NCI-H2081 treated with DMSO at 0.1 percent for 48 hours (cell line): ENCODE measurements around the gene ZNF747.

Source experiments
- DNase-seq: peaks from one replicate; lab custom pipeline; 2025; lab: John Stamatoyannopoulos, UW

ZNF747 gene

DNA sequence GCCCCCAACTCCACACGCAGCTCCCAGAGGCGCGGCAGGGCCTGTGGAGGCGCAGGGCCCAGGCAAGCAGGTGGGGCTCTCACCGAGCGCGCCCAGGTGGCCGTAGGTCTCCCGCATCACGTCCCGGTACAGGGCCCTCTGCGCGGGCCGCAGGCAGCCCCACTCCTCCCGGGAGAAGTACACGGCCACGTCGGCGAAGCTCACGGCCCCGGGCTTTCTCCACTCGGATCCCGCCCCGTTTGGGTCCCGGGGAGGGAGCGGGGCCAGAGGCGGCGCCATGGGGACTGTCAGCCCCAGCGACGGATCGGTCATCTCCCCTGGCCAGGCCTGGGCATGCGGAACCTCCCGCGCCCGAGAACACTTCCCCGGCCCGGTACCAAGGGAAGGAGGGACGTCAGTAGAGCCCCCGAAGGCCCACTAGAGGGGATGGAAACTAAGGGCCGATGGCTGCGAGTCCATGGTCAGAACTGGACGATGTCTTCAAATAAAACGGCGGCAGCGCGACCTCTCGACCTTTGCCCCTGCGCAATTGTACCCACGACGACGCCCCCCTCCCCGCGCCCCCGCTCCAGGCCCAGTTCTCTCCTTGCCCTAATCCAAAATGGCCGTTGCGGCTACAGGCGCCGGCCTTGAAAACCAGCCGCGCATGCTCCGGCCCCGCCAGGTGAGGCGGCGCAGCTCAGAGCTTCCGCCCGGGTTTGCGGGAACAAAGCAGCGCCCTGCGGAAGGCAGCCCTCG lies at the start of gene ZNF747:
TSS of gene ZNF747 (minus strand) at position 491 of the 738 bp plus-strand sequence. CDS start at position 312, 179 bp downstream.
- DNase-seq: no peak

DNA sequence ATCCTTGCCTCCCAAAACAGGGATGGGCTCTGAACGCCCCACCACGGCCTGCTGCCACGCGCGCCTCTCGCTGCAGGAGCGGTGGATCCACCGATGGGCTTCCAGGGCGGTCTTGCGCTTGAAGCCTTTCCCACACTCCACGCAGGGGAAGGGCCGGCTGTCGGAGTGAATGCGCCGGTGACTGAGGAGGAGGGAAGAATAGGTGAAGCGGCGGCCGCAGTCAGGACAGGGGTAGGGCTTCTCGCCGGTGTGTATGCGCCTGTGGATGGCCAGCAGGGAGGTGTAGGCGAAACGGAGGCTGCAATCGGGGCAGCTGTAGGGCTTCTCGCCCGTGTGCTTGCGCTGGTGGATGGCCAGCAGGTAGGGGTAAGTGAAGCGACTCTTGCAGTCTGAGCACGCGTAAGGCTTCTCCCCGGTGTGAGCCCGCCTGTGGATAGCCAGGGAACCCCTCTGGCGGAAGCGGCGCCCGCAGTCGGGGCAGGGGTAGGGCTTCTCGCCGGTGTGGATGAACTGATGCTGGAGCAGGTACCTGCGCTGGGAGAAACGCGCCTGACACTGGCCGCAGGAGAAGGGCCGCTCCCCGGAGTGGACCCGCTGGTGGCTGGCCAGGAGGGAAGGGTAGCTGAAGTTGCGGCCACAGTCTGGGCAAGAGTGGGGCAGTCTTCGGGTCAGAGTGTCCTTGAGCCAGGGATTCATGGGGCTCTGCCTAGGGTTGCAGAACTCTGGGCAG lies 48.1 kb upstream of the ZNF747 start:
- no peak for DNase-seq

DNA sequence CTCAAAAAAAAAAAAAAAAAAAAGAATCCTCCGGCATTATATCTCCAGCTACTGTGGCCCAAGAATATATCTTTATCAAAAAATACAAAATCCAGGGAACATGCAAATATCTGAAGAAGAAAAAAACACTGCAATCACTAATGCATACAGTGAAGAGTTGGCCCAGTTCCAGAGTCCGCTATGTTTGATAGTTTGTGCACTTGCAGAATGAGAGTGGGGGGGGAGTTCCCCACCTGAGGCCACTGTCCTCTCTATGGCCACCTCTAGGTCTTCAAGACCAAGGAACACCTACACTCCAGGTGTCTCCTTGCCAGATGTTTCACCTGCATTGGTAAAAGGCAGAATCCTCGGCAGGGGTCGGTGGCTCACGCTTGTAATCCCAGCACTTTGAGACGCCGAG lies 46.8 kb upstream of the ZNF747 start:
- DNase-seq: no peak

- DNase-seq: no peak
Observed at GRCh38 chr16:30574678-30575077, 40.0 kb upstream of the ZNF747 start.

- DNase-seq: peak; percentile 60
Observed at GRCh38 chr16:30571445-30572322, 37.0 kb upstream of the ZNF747 start, which contains the start of gene ZNF688. Gene ZNF688 (minus strand): TSS chr16:30571714. CDS start chr16:30571629, 85 bp downstream.

GRCh38 chr16:30570636-30571444 lies 36.2 kb upstream of the ZNF747 start:
- no peak for DNase-seq

DNA sequence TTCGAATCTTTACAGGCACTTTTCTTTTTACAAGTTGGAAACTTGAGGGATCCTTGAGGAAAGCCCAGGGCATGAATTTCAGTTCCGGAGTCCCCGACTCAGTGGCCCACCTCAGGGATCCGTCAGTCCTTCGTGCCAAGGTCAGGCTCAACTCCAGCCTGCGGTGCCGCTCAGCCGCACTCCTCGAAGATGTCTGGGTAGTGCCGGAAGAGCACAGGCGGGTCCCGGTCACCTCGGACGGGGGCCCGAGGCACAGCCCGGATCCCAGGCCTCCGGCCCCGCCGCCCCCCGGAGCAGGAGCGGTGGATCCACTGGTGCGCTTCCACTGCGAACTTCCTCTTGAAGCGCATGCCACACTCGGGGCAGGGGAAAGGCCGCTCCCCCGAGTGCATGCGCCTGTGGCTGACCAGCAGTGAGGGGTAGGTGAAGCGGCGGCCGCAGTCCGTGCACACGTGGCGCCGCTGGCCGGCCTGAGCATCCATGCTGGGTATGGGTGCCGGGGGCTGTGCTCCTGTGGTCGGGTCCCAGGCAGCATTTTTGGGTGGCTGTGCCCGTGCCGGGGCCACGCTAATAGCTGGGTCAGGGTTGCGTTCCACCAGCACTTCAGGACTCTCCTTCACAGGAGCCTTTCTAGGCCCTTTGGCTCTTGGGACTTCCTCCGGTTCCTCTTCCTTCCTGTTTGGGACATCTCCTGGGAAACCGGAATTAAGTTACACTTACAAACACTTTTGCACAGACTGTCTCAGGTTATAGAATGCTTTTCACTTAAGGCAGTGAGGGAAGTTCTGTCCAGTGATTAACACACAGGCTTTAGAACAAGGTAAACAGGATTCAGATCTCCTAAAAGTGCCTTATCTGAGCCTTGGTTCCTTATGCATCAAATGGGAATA lies 35.3 kb upstream of the ZNF747 start:
- no peak for DNase-seq

- DNase-seq: no peak
Observed at GRCh38 chr16:30569281-30569680, 34.6 kb upstream of the ZNF747 start.

GRCh38 chr16:30567991-30568638 lies 33.5 kb upstream of the ZNF747 start:
- no peak for DNase-seq

GRCh38 chr16:30567160-30567990 lies 32.7 kb upstream of the ZNF747 start:
- no peak for DNase-seq

DNA sequence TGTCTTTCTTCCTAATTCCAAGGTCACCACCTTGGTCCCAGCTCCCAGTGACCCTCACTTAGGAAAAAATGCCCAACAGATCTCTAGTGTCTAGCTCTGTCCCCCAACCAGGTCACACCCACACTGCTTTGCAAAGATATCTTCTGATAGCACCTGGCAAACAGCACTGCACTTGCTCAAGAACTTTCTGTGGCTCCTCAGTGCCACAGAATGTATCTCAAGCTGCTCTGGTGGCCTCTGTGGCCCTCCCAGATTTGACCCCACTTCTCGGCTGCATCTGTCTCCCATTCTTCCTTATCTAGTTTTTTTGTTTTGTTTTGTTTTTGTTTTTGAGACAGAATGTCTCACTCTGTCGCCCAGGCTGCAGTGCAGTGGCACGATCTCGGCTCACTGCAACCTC lies 31.9 kb upstream of the ZNF747 start:
- DNase-seq: no peak

GRCh38 chr16:30565984-30566383 lies 31.3 kb upstream of the ZNF747 start:
- no peak for DNase-seq

- no peak for DNase-seq
Observed at GRCh38 chr16:30565526-30565925, 30.9 kb upstream of the ZNF747 start.

DNA sequence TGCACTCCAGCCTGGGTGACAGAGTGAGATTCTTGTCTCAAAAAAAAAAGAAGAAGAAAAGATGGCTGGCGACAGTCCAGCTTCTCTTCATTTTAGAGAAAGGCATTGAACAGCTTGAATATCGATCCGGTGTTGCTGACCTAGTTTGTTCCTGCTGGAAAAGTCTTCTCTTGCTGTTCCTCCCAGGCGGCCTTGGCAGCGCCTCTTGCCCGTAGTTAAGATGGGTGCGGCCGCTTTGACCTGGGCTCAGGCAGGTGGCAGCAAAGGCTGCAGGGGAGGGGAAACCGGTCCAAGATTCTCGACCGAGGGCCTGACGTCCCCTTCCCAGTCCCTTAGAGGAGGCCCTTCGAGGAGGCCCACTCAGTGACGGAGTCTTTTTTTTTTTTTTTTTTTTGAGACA lies 27.4 kb upstream of the ZNF747 start:
- no peak for DNase-seq

- no peak for DNase-seq
Observed at GRCh38 chr16:30561089-30561816, 26.6 kb upstream of the ZNF747 start.

- DNase-seq: no peak
Observed at GRCh38 chr16:30559690-30560089, 25.0 kb upstream of the ZNF747 start.

DNA sequence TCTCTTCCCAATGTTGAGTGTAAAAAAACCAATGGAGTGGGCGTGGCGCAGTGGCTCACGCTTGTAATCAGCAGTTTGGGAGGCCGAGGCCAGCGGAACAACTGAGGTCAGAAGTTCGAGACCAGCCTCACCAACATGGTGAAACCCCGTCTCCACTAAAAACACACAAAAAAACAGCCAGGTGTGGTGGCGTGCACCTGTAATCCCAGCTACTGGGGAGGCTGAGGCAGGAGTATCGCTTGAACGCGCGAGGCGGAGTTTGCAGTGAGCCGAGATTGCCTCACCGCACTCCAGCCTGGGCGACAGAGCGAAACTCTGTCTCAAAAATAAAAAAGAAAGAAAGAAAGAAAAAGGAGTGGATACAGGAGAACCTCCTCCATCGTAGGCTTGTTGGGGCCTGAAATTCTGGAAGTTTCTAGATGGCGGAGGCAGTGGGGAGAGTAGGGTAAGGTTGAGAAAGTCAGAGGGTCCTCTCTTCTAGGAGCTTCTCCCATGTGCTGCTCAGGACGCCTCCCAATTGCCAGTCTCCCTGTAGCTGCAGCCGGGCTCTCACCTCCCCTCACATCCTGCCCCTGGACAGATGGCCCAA lies 24.2 kb upstream of the ZNF747 start:
- DNase-seq: no peak
